Astrocyte (in vitro differentiated cells and primary cell): ENCODE data around the gene TBC1D19.

Source experiments
- EZH2 ChIP-seq: IDR thresholded peaks from 2 replicates; pipeline ENCODE4 v1.6.1; 2012; ENCODE audit warnings: mild to moderate bottlenecking, low read length, inconsistent platforms; ENCODE audit not compliant: insufficient read depth
- TF ChIP-seq, protein P1 (sequence below): IDR thresholded peaks from 2 replicates; pipeline ENCODE4 v1.5.1; 2011; ENCODE audit warnings: low read depth, mild to moderate bottlenecking, inconsistent platforms, low read length, moderate library complexity; ENCODE audit not compliant: insufficient read depth

DNA sequence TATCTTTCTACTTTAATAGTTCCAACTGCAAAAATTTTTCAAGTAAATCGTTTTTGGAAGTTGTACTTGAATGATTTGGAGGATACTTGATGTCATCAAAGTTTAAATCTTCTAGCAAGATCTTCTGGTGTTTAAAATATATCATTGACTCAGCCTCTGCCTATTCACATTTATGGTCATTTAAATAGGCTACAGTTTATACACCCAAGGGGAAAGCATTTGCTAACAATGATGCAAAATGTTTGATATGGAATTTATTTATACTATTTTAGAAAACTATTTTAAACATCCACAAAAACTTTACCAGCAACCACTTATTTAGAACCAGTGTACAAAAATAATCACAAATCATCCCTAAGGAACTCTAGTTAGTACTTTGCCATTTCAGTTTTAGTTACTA lies 153.5 kb downstream of the TBC1D19 start:
- no peak for TF ChIP-seq EZH2
- TF ChIP-seq, protein P1, sequence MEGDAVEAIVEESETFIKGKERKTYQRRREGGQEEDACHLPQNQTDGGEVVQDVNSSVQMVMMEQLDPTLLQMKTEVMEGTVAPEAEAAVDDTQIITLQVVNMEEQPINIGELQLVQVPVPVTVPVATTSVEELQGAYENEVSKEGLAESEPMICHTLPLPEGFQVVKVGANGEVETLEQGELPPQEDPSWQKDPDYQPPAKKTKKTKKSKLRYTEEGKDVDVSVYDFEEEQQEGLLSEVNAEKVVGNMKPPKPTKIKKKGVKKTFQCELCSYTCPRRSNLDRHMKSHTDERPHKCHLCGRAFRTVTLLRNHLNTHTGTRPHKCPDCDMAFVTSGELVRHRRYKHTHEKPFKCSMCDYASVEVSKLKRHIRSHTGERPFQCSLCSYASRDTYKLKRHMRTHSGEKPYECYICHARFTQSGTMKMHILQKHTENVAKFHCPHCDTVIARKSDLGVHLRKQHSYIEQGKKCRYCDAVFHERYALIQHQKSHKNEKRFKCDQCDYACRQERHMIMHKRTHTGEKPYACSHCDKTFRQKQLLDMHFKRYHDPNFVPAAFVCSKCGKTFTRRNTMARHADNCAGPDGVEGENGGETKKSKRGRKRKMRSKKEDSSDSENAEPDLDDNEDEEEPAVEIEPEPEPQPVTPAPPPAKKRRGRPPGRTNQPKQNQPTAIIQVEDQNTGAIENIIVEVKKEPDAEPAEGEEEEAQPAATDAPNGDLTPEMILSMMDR: no peak
